ENCODE measurements around the gene KCNQ2.
"Not testable (repeated sequence)": the region's sequence is repeated elsewhere in the genome, so short reads cannot be mapped to it uniquely, and the experiment has no call there.

Gene KCNQ2

GRCh38 chr20:63384336-63384735 lies 88.1 kb downstream of the KCNQ2 start:
- TF ChIP-seq POLR2AphosphoS5 (IDR thresholded peaks at IDR 0.05; ENCODE audit: low read depth), result no peak
- no peaks in the 10 kb centered on the region for H3K27me3 ChIP-seq (ENCODE audit: insufficient read depth, poor library complexity, severe bottlenecking)

GRCh38 chr20:63383556-63383955 lies 88.9 kb downstream of the KCNQ2 start:
- TF ChIP-seq GABPA (IDR thresholded peaks at IDR 0.05; ENCODE audit: low read depth), result no peak
- Histone ChIP-seq H3K27ac (replicated peaks) (no peak overlapping the region), H3K27me3 (ENCODE audit: insufficient read depth, poor library complexity, severe bottlenecking) (peaks cover 3% of the 10 kb centered on the region), H3K4me3 (replicated peaks; ENCODE audit: insufficient read depth, low read length) (no peak overlapping the region)
- DNase-seq (ENCODE audit: low read depth in 1 of 2, low spot score in 1 of 2), result no peak

More at GRCh38 chr20:63384336-63384735, 88.1 kb downstream of the KCNQ2 start:
- DNase-seq (ENCODE audit: low read depth in 1 of 2, low spot score in 1 of 2), result no peak
- no peak overlapping the region for H3K4me3 ChIP-seq (replicated peaks; ENCODE audit: insufficient read depth, low read length)
- no peak overlapping the region for H3K27ac ChIP-seq (replicated peaks)

DNA sequence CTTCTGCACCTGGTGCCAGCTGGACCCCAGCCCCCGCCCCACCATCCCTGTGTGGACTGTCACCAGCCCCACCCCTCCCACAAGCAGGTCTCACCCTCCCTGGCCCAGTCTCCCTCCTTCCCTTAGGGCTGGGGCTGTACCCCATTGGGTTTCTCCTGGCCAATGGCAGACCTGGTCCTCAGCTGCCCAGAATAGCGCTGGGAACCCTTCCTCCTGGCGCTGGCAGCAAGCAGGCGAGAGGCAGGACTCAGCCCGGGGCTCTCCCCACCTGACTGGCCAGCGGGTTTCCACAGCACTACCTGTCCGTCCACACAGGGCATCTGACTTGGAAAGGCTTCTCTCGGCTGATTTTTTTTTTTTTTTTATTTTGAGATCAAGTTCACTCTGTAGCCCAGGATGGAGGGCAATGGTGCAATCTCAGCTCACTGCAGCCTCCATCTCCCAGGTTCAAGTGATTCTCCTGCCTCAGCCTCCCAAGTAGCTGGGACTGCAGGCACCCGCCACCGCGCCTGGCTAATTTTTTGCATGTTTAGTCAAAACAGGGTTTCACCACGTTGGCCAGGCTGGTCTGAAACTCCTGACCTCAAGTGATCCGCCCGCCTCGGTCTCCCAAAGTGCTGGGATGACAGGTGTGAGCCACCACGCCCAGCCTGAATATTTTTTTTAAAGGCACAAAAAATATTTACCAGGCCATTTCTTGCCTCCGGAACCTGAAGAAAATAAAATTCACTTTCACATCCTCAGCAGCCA lies 89.7 kb downstream of the KCNQ2 start:
- TF ChIP-seq GABPA (IDR thresholded peaks at IDR 0.05; ENCODE audit: low read depth), result no peak
- TF ChIP-seq, protein P1, sequence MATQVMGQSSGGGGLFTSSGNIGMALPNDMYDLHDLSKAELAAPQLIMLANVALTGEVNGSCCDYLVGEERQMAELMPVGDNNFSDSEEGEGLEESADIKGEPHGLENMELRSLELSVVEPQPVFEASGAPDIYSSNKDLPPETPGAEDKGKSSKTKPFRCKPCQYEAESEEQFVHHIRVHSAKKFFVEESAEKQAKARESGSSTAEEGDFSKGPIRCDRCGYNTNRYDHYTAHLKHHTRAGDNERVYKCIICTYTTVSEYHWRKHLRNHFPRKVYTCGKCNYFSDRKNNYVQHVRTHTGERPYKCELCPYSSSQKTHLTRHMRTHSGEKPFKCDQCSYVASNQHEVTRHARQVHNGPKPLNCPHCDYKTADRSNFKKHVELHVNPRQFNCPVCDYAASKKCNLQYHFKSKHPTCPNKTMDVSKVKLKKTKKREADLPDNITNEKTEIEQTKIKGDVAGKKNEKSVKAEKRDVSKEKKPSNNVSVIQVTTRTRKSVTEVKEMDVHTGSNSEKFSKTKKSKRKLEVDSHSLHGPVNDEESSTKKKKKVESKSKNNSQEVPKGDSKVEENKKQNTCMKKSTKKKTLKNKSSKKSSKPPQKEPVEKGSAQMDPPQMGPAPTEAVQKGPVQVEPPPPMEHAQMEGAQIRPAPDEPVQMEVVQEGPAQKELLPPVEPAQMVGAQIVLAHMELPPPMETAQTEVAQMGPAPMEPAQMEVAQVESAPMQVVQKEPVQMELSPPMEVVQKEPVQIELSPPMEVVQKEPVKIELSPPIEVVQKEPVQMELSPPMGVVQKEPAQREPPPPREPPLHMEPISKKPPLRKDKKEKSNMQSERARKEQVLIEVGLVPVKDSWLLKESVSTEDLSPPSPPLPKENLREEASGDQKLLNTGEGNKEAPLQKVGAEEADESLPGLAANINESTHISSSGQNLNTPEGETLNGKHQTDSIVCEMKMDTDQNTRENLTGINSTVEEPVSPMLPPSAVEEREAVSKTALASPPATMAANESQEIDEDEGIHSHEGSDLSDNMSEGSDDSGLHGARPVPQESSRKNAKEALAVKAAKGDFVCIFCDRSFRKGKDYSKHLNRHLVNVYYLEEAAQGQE (IDR thresholded peaks at IDR 0.05; ENCODE audit: insufficient replicate concordance, low read depth), result no peak
- no peak for TF ChIP-seq POLR2AphosphoS5 (IDR thresholded peaks at IDR 0.05; ENCODE audit: low read depth)
- TF ChIP-seq CTCF (IDR thresholded peaks at IDR 0.05; ENCODE audit: insufficient read depth, low read length), result no peak
- no peak for TF ChIP-seq SPI1 (IDR thresholded peaks at IDR 0.05; ENCODE audit: borderline replicate concordance, low read depth)
- Histone ChIP-seq H3K4me3 (replicated peaks; ENCODE audit: insufficient read depth, low read length) (no peak overlapping the region), H3K27ac (replicated peaks) (no peak overlapping the region), H3K27me3 (ENCODE audit: insufficient read depth, poor library complexity, severe bottlenecking) (peaks cover 9% of the 10 kb centered on the region)
- DNase-seq (ENCODE audit: low read depth in 1 of 2, low spot score in 1 of 2), result no peak

- no peak for DNase-seq (ENCODE audit: low read depth in 1 of 2, low spot score in 1 of 2)
- peak; percentile 70 for TF ChIP-seq CTCF (IDR thresholded peaks at IDR 0.05; ENCODE audit: insufficient read depth, low read length)
- no peak for TF ChIP-seq POLR2AphosphoS5 (IDR thresholded peaks at IDR 0.05; ENCODE audit: low read depth)
- Histone ChIP-seq H3K4me3 (replicated peaks; ENCODE audit: insufficient read depth, low read length) (no peak overlapping the region), H3K27ac (replicated peaks) (no peak overlapping the region), H3K27me3 (ENCODE audit: insufficient read depth, poor library complexity, severe bottlenecking) (peaks cover 14% of the 10 kb centered on the region)
These were observed 90.5 kb downstream of the KCNQ2 start for GRCh38 chr20:63381781-63382431.

DNA sequence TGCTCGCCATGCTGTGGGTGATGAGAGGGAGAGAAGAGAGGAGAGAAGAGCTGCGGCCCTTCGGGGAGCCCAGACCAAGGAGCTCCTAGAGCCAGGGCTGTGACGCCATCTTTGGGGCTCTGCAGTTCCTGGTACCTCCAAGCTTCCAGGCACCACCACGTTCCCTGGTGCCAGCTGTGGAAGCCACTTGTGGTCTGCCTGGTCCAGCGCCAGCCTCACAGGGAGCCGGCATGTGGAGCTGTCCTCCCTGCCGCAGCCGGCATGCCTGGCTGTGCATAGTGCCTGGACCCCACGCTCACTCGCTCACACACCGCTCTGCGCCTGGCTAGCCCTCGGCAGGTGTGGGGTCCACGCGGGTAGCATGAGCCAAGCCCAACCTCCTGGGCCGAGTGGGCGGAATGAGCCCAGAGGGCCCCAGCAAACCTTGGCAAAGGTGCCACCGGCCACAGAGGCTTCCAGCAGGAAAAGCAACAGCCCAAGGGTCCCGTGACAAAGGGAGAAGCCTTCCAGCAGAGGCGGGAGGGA lies 92.0 kb downstream of the KCNQ2 start:
- no peak for DNase-seq (ENCODE audit: low read depth in 1 of 2, low spot score in 1 of 2)
- no peak for TF ChIP-seq SPI1 (IDR thresholded peaks at IDR 0.05; ENCODE audit: borderline replicate concordance, low read depth)
- TF ChIP-seq, protein P1 (IDR thresholded peaks at IDR 0.05; ENCODE audit: insufficient replicate concordance, low read depth), result no peak
- no peak for TF ChIP-seq CTCF (IDR thresholded peaks at IDR 0.05; ENCODE audit: insufficient read depth, low read length)
- no peak for TF ChIP-seq GABPA (IDR thresholded peaks at IDR 0.05; ENCODE audit: low read depth)
- no peak for TF ChIP-seq POLR2AphosphoS5 (IDR thresholded peaks at IDR 0.05; ENCODE audit: low read depth)
- Histone ChIP-seq H3K27me3 (ENCODE audit: insufficient read depth, poor library complexity, severe bottlenecking) (peaks cover 14% of the 10 kb centered on the region), H3K4me3 (replicated peaks; ENCODE audit: insufficient read depth, low read length) (no peak overlapping the region), H3K27ac (replicated peaks) (no peak overlapping the region)

DNA sequence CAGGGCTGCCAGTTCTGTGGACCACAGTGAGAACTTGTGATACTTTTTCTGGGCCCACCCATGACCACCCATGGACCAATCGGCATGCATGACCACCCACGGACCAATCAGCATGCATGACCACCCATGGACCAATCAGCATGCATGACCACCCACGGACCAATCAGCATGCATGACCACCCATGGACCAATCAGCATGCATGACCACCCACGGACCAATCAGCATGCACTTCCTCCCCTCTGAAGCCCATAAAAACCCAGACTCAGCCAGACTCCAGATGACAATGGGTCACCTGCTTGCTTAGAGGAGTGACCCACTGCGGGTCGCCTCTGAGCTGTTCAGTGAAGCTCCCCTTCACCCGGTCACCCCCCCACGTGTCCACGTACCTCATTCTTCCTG lies 92.6 kb downstream of the KCNQ2 start:
- H3K27ac ChIP-seq (replicated peaks); H3K4me3 ChIP-seq (replicated peaks; ENCODE audit: insufficient read depth, low read length); DNase-seq (ENCODE audit: low read depth in 1 of 2, low spot score in 1 of 2): not testable (repeated sequence)
- H3K27me3 ChIP-seq (ENCODE audit: insufficient read depth, poor library complexity, severe bottlenecking), result peaks cover 14% of the 10 kb centered on the region

Measured in HL-60 (cell line).